ENCODE results near the gene MRPS27.

DNA sequence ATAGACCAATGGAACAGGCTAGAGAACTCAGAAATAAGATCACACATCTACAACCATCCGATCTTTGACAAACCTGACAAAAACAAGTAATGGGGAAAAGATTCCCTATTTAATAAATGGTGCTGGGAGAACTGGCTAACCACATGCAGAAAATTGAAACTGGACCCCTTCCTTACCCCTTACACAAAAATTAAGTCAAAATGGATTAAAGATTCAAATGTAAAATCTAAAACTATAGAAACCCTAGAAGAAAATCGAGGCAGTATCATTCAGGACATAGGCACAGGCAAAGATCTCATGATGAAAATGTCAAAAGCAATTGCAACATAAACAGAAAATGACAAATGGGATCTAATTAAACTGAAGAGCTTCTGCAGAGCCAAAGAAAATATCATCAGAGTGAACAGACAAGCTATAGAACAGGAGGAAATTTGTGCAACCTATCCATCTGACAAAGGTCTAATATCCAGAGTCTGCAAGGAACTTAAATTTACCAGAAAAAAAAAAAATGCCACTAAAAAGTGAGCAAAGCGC, 43.8 kb downstream of the MRPS27 start:
- TF ChIP-seq, protein P1, sequence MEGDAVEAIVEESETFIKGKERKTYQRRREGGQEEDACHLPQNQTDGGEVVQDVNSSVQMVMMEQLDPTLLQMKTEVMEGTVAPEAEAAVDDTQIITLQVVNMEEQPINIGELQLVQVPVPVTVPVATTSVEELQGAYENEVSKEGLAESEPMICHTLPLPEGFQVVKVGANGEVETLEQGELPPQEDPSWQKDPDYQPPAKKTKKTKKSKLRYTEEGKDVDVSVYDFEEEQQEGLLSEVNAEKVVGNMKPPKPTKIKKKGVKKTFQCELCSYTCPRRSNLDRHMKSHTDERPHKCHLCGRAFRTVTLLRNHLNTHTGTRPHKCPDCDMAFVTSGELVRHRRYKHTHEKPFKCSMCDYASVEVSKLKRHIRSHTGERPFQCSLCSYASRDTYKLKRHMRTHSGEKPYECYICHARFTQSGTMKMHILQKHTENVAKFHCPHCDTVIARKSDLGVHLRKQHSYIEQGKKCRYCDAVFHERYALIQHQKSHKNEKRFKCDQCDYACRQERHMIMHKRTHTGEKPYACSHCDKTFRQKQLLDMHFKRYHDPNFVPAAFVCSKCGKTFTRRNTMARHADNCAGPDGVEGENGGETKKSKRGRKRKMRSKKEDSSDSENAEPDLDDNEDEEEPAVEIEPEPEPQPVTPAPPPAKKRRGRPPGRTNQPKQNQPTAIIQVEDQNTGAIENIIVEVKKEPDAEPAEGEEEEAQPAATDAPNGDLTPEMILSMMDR (IDR thresholded peaks at IDR 0.05; ENCODE audit: low read depth, low read length, poor library complexity, severe bottlenecking) = no peak
- TF ChIP-seq EZH2phosphoT487 (IDR thresholded peaks at IDR 0.05; ENCODE audit: borderline replicate concordance, low read length) = no peak

Data from DOHH2 (cell line).